Germinal center (tissue), 1 donor: Measurements from ENCODE around the gene GLE1.
"Not testable (repeated sequence)": the region's sequence is repeated elsewhere in the genome, so short reads cannot be mapped to it uniquely, and the experiment has no call there.

Experiments
- DNase-seq: peaks from one replicate; pipeline ENCODE4 v3.0.0; 2012; ENCODE audit warnings: mixed read lengths, low spot score

GLE1 gene

DNA sequence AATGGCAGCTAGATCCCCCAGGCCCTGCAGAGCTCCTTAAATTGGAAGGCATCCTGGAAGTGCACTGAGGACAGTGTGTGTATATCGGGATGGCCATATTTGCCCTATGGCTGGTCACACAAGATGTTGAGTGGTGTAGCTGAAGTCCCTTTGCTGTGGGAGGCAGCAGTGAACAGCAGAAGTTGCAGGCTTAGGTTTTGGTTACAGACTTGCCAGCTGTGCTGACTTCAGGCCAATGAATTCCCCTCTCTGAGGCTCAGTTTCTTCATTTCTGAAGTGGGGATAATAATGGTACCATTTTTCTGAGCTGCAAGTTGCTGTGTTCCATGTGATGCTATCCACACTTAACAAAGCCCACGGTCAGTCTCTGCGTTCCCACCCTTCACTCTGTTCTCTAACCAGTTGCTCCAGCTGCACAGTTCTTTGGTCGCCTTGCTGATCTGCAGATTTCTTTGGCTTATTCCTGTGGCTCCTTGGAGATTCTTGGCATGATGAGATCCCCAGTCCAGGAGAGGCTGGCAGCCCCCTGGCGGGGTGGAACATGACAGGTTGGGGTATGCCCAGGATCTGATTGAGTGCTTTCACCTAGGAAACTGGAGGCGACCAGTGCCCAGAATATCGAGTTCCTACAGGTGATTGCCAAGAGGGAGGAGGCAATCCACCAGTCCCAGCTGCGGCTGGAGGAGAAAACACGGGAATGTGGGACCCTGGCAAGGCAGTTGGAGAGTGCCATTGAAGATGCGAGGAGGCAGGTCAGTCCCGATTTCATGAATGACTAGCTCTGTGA, 6.5 kb upstream of the GLE1 start:
- no peak for DNase-seq

- DNase-seq, result no peak
Measured at GRCh38 chr9:128498911-128499310, 5.6 kb upstream of the GLE1 start.

- DNase-seq, result no peak
Measured at GRCh38 chr9:128499920-128500319, 4.6 kb upstream of the GLE1 start.

GRCh38 chr9:128503415-128503825, 1.1 kb upstream of the GLE1 start:
- not testable (repeated sequence) for DNase-seq

- DNase-seq, result no peak
Measured at GRCh38 chr9:128503870-128504269, 649 bp upstream of the GLE1 start.

DNA sequence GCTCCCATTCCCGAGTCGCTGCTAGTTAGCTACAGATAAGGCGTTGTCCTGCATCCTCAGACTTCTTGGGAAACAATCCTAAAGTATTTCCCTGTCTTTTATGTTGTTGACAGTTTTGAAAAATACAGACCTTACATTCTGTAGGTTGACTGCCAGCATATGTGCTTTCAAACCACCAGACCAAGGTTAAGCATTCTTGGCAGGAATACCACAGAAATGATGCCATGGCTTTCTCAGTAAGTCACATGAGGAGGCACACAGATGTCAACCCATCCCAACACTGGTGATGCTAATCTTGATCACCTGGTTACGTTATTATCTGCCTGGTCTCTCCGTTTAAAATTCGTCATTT, 871 bp downstream of the GLE1 start:
- no peak for DNase-seq

- DNase-seq, result not testable (repeated sequence)
Measured at GRCh38 chr9:128505906-128506305, 1.4 kb downstream of the GLE1 start.

GRCh38 chr9:128512820-128513219, 8.3 kb downstream of the GLE1 start:
- no peak for DNase-seq

DNA sequence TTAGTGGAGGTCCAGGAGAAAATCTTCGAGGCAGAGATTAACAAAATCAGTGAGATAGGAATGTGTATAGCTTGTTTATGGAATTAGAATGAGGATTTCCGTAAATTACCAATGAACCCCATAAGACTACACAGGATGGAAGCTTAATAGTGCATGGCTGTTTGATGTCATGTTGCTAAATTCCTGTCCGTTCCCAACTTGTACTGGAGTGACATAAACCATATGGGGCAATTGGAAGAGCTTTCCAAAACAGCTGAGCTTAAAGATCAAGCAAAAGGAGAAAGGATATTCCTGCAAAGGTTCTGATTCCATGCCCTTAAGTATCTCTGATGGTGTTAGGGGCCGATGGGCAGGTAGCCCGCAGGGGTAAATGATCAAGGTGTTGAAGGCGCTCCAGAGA, 17.4 kb downstream of the GLE1 start:
- no peak for DNase-seq

DNA sequence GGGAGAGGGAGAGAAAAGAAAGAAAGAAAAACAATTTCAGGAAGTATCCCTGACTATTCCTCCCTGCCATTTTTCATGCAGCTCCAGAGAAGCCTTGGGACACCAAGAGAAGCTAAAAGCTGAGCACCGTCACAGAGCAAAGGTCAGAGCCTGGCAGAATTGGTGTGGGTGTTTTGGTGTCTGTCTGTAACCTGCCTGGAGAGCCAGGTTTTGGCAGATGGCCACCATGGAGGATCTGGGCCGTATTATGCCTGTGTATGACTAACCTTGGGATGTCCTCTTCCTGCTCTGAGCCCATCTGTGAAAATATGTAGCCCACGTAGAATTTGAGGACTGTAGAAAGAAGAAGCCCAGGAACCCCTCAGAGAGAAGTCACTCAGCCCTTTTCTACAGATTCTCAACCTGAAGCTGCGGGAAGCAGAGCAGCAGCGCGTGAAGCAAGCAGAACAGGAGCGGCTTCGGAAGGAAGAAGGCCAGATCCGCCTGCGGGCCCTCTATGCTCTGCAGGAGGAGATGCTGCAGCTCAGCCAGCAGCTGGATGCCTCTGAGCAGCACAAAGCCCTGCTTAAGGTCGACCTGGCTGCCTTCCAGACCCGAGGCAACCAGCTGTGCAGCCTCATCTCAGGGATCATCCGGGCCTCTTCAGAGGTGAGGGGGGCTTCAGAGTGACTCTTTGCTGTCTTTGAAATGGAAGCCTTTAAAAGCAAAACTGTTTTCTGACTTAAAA, 18.8 kb downstream of the GLE1 start:
- DNase-seq, result no peak

DNA sequence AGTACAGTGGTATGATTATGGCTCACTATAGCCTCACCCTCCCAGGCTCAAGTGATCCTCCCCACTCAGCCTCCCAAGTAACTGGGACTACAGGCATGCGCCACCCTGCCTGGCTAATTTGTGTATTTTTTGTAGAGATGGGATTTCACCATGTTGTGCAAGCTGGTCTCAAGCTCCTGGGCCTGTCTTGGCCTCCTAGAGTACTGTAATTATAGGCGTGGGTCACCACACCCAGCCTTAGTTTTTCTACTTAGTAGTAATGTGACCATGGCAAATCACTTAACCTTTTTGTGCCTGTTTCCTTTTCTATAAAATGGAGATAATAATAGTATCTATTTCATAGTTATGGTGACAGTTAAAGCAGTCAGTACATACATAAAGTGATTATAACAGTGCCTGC, 22.2 kb downstream of the GLE1 start:
- DNase-seq, result no peak

DNA sequence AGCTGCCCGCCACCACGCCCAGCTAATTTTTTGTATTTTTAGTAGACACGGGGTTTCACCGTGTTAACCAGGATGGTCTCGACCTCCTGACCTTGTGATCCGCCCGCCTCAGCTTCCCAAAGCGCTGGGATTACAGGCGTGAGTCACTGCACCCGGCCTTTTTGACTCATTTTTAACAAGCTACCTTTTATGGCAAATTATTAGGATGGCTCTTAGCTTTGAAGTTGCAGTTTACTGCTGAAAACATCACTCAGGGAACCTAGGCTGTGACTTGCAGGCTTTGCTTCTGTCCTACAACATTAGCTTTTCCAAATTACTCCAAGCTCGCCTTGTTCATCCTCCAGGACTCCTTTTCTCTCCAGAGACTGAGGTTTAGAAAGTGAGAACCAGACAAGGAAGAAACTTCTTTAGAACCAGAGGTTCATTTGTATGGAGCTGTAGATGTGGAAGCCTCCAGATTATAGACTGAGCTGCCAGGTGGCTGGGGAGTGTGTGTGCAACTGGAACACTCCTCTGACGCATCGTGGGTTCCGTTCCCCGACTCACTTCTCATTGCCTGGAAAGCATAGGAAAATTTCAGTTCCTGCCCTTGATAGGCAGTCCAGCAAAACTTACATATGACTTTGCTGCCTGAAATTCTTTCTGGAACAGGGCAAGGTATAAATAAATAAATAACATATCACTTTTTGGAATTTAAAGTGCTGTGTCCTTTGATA, 24.1 kb downstream of the GLE1 start:
- no peak for DNase-seq

- DNase-seq, result no peak
Measured at GRCh38 chr9:128529191-128529590, 24.7 kb downstream of the GLE1 start.

- no peak for DNase-seq
Measured at GRCh38 chr9:128532581-128532980, 28.1 kb downstream of the GLE1 start.

- DNase-seq, result no peak
Measured at GRCh38 chr9:128540634-128541360, 36.3 kb downstream of the GLE1 start.

- no peak for DNase-seq
Measured at GRCh38 chr9:128546504-128546903, 42.0 kb downstream of the GLE1 start.

- DNase-seq, result no peak
Measured at GRCh38 chr9:128548876-128549275, 44.4 kb downstream of the GLE1 start.

DNA sequence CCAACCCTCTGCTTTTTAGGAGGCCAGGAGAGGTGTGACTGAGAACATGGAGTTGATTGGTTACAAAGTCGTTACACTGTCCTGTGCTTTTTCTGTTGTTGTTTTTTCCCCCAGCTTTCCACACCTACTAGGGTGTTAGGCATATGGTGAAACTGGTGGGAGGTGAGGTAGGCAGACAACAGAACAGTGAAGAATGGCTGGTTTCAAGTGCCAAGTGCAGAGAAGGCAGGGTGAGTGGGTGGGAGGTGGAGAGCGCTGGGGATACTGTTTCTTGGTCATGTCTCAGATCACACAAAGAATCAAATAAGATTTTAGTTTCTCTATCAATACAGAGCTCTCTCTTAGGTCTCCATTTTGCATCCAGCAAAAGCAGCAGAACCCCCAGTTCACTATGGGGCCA, 45.7 kb downstream of the GLE1 start:
- no peak for DNase-seq

GRCh38 chr9:128550770-128551656, 46.5 kb downstream of the GLE1 start:
- DNase-seq, result no peak

DNA sequence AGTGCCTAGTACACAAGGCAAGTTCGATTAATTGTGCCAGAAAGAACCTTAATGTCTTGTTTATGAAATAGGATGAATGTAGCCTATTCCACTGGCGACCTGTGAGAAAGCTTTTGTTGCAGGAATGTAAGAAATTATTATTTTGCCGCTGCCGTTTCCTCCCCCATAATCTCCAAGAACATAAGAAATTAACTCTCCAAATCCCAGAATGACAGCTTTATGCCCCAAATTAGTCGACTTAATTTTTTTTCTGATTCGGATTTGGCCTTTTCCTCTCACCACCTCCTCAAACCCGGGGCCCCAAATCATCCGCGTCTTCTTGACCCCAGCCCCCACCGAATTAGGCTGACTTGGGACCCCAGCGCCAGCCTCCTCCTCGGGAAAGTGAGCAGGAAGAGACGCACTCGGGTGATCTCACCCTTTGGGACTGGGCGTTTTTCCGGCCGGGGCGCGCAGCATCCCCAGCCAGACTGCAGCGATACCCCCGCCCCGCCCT, 47.2 kb downstream of the GLE1 start:
- no peak for DNase-seq

DNA sequence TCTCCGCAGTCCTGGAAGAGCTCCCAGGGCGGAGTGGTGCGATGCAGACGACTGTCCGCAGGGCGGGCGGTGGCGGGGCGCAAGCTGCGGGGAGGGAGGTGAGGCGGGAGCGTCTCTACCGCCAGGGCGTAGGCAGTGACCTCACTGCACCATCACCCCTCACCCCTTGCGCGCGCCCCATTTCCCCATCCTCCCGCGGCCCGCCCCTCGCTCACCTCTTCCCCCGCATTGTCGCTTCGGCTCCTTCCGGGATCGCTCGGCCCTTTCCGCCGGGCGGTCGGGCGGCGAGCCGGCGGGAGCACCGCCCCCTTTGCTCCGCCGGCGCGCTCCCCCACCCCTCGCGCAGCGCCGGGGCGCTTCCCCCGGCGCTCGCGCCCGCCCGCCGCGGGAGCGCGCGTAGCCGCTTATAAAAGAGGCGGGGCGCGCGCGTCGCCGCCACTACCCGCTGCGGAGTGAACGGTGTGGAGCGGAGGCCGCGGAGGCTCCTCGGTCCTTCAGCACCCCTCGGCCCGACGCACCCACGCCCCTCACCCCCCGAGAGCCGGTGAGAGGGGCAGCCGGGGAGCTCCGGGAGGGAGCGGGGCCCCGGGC, 47.7 kb downstream of the GLE1 start, which contains the start of gene SPTAN1:
Gene SPTAN1 (plus strand): TSS at position 435 of the 591 bp plus-strand sequence. CDS start 14,154 bp downstream, outside the sequence.
- DNase-seq, result peak; percentile 99
